Activated B cell treated with CpG ODN at 0.5 μM for 24 hours (primary cell): ENCODE data around the gene ARL3. TPM values are rescaled to one million over a fixed set of nuclear protein-coding genes. Genes with fewer than 3 reads are reported as not detected.

ENCODE experiments used
- ATAC-seq: fragments of 200-7000 bp; cut with Tn5 transposase; one replicate; pipeline ENCODE4 v1.10.0; 2021; ENCODE audit warnings: low read depth, mild to moderate bottlenecking, moderate library complexity
- CTCF ChIA-PET: fragments of 350-600 bp; sonication (Branson Sonifier 250); formaldehyde crosslinking; loops from one replicate; lab custom pipeline; 2021; ENCODE audit warnings: antibody characterized with exemption; lab: Charles Lee
- POLR2A ChIA-PET: fragments of 350-600 bp; sonication (Branson Sonifier 250); formaldehyde crosslinking; loops from one replicate; lab custom pipeline; 2021; ENCODE audit warnings: antibody characterized with exemption; lab: Charles Lee
- DNase-seq: peaks from one replicate; pipeline ENCODE4 v3.0.0; 2022
- H3K27ac Mint-ChIP-seq: one replicate; pipeline ENCODE4 v1.8.0; 2020; ENCODE audit warnings: mixed read lengths
- H3K27me3 Mint-ChIP-seq: one replicate; pipeline ENCODE4 v1.8.0; 2021; ENCODE audit warnings: mixed read lengths
- H3K36me3 Mint-ChIP-seq: one replicate; pipeline ENCODE4 v1.8.0; 2021; ENCODE audit warnings: low read depth, mixed read lengths
- H3K4me1 Mint-ChIP-seq: one replicate; pipeline ENCODE4 v1.8.0; 2021; ENCODE audit warnings: mixed read lengths
- H3K4me3 Mint-ChIP-seq: one replicate; pipeline ENCODE4 v1.8.0; 2020; ENCODE audit warnings: mild to moderate bottlenecking, mixed read lengths
- H3K9me3 Mint-ChIP-seq: one replicate; pipeline ENCODE4 v1.8.0; 2020; ENCODE audit warnings: mixed read lengths
- CTCF ChIP-seq: fragments of 200-600 bp; IDR thresholded peaks from one replicate; pipeline ENCODE4 v1.8.0; 2022; ENCODE audit warnings: antibody characterized with exemption, mild to moderate bottlenecking
- intact Hi-C: fragments of 100-400 bp; cut with micrococcal nuclease; formaldehyde crosslinking; loops from one replicate; pipeline ENCODE4 v1.15.1; 2024
- total RNA-seq: library from RNA; stranded (reverse); gene quantifications from 2 replicates; pipeline ENCODE4 v1.2.3, GENCODE V29; 2022

Gene ARL3
- total RNA-seq, 1 donor from 2014 or later = 5.1 TPM

- CTCF ChIA-PET = interaction anchor here (1.1 to 2.3 kb wide), 2 partner anchors 67 to 597 kb away, joined by 3 to 8 read pairs; no protein-coding TSS in a partner anchor
These were observed 2.1 kb downstream of the ARL3 start for GRCh38 chr10:102712089-102712488.

GRCh38 chr10:102710609-102711008 is 3.6 kb downstream of the ARL3 start:
- H3K9me3 Mint-ChIP-seq = no peaks in the 10 kb centered on the region
- CTCF ChIA-PET = interaction anchor here (0.9 to 1.4 kb wide), 2 partner anchors 9 to 66 kb away, joined by 3 to 5 read pairs; partner anchors contain the start of gene TRIM8
- ATAC-seq (no peak), DNase-seq (no peak)
- peaks cover 36% of the 10 kb centered on the region for H3K4me1 Mint-ChIP-seq
- H3K36me3 Mint-ChIP-seq = peaks cover 7% of the 10 kb centered on the region
- TF ChIP-seq CTCF = no peak
- H3K4me3 Mint-ChIP-seq = peak overlapping the region; percentile 3
- POLR2A ChIA-PET = interaction anchor here (0.7 to 5.9 kb wide), 6 partner anchors 9 to 1589 kb away, joined by 3 to 137 read pairs (median 4); partner anchors contain the start of gene TRIM8
- H3K27ac Mint-ChIP-seq = peak overlapping the region; percentile 15
- H3K27me3 Mint-ChIP-seq = no peaks in the 10 kb centered on the region
- intact Hi-C loops = loop anchor here (5.0 kb wide), 3 partner anchors 33 to 482 kb away; partner anchors contain the start of genes CNNM2 and NT5C2

More at GRCh38 chr10:102712089-102712488, 2.1 kb downstream of the ARL3 start:
- DNase-seq = no peak
- ATAC-seq = no peak
- H3K27me3 Mint-ChIP-seq = no peaks in the 10 kb centered on the region
- no peak for TF ChIP-seq CTCF
- peak overlapping the region; percentile 92 for H3K27ac Mint-ChIP-seq
- intact Hi-C loops = loop anchor here (5.0 kb wide), 3 partner anchors 35 to 480 kb away; partner anchors contain the start of genes CNNM2 and NT5C2
- H3K4me1 Mint-ChIP-seq = peaks cover 44% of the 10 kb centered on the region
- H3K4me3 Mint-ChIP-seq = peak overlapping the region; percentile 73
- POLR2A ChIA-PET = interaction anchor here (0.8 to 5.9 kb wide), 6 partner anchors 11 to 71 kb away, joined by 4 to 137 read pairs (median 8); partner anchors contain the start of genes TRIM8 and WBP1L
- H3K9me3 Mint-ChIP-seq = no peaks in the 10 kb centered on the region
- H3K36me3 Mint-ChIP-seq = peaks cover 9% of the 10 kb centered on the region

- H3K27ac Mint-ChIP-seq = no peak overlapping the region
- H3K27me3 Mint-ChIP-seq = no peaks in the 10 kb centered on the region
- peaks cover under 1% of the 10 kb centered on the region for H3K4me1 Mint-ChIP-seq
- no peak for DNase-seq
- H3K9me3 Mint-ChIP-seq = no peaks in the 10 kb centered on the region
- ChIA-PET POLR2A (interaction anchor here (1.0 kb wide), 1 partner anchor 60 kb away, joined by 3 read pairs; no protein-coding TSS in a partner anchor), CTCF (no interaction called here)
- H3K4me3 Mint-ChIP-seq = no peak overlapping the region
- no peak for ATAC-seq
- peaks cover 2% of the 10 kb centered on the region for H3K36me3 Mint-ChIP-seq
- intact Hi-C loops = no loop called here
- TF ChIP-seq CTCF = no peak
These were observed 8.7 kb downstream of the ARL3 start for GRCh38 chr10:102705531-102705930.

- intact Hi-C loops = no loop called here
- DNase-seq (no peak), ATAC-seq (no peak)
- TF ChIP-seq CTCF = no peak
- Mint-ChIP-seq H3K36me3 (peaks cover 2% of the 10 kb centered on the region), H3K4me3 (no peak overlapping the region), H3K27me3 (no peaks in the 10 kb centered on the region), H3K9me3 (no peaks in the 10 kb centered on the region), H3K27ac (no peak overlapping the region), H3K4me1 (no peaks in the 10 kb centered on the region)
- CTCF ChIA-PET = no interaction called here
- POLR2A ChIA-PET = interaction anchor here (1.0 kb wide), 1 partner anchor 59 kb away, joined by 3 read pairs; no protein-coding TSS in a partner anchor
These were observed 9.3 kb downstream of the ARL3 start for GRCh38 chr10:102704915-102705314.

- intact Hi-C loops = no loop called here
- no peak for TF ChIP-seq CTCF
- ChIA-PET CTCF (no interaction called here), POLR2A (no interaction called here)
- no peak overlapping the region for H3K27ac Mint-ChIP-seq
- no peaks in the 10 kb centered on the region for H3K27me3 Mint-ChIP-seq
- no peaks in the 10 kb centered on the region for H3K9me3 Mint-ChIP-seq
- DNase-seq = no peak
- H3K4me3 Mint-ChIP-seq = no peak overlapping the region
- ATAC-seq = no peak
- peaks cover 18% of the 10 kb centered on the region for H3K36me3 Mint-ChIP-seq
- H3K4me1 Mint-ChIP-seq = no peaks in the 10 kb centered on the region
These were observed 11.5 kb downstream of the ARL3 start for GRCh38 chr10:102702742-102703141.
